Stimulated activated CD8-positive, alpha-beta memory T cell treated with anti-CD3 and anti-CD28 coated beads, Interleukin-4, amount 100 ng/mL, for 1 hour (primary cell): ENCODE data around the gene BIRC7.

Source experiments
- DNase-seq, 2 donors: peaks; one replicate each; pipeline ENCODE4 v3.0.0-alpha.2; 2020; ENCODE audit warnings: low read depth in 2 of 2, low spot score in 1 of 2

BIRC7 gene

DNA sequence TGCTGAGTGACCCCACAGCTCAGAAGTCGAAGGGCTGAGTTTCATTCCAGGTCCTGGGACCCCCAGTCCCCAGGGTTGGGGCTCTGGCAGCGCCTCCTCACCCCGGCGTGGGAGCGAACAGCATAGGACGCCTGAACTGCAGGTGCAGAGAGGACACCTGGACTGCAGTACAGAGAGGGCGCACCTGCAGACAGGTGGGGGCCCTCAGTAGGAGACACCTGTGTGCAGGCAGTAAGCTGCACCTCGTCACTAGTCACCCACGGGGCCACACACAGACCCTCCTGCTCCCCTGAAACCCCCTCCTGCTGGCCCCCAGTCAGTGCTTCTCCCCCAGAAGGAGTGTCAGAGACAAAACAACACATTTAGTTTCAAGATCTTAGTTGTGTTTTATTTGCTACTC lies 27.1 kb downstream of the BIRC7 start:
- no peak for DNase-seq

DNA sequence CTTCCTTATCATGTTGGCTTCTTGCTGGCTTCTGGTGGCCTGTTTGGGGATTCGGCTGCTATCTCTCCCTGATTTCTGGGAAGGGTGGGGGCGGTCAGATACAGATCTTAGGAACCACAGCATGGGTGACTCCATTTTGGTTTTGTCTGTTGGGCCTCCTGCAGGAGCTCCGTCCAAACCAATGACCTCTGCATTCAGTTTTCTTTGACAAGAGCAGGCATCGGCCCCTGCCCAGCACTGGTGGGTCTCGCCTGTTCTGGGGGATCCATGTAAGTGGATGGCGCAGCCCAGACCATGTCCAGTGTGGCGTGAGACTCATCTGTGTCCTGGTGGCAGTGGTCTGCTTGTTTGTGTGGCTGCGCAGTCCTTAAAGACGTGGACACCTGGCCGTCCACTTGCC lies 28.3 kb downstream of the BIRC7 start:
- no peak for DNase-seq

DNA sequence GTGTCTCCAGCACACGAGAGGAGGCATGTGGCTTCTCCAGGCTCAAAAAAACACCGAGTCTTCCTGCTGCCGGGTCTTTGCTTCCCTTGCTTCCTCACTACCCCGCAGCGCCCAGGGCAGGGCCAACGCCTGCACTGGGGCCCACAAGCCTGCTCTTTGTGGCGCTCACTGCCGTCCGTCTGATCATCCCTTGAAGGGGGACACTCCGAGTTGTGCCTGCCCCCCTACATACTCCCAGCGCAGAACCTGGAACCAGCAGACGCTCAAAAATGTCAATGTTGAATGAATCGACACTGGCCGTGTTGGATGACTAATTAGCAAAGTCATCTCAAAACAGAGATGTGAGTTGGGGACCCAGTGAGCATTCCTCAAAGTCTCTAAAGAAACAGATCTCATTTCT lies 28.8 kb downstream of the BIRC7 start:
- DNase-seq, result no peak

DNA sequence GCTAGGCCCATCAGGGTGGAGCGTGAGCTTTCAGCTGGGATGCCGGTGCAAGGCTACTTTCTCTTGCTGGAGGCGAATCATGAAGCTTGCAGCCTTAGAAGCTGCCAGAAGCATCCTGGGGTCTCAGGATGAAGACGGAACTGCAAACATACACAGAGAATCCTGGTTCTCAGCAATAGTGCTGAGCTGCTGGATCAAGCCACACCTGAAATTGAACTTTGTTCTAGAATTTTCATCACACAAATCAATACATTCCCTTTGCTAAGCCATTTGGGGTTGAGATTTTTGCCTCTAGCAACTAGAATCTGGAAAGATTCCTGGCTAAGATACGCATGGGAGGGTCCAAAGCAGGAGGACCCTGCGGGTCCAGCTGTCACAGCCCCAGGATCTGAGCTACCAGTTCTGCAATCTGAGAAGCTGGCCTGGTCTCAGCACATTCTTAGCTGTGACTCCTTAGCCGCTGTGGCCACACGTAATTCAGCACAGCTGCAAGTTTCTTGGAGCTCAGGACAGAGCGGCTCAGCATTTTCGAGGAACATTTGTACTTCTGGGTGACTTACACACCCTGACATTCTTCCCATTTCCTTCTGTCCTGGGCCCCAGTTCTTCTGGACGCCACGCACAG lies 30.3 kb downstream of the BIRC7 start:
- no peak for DNase-seq

DNA sequence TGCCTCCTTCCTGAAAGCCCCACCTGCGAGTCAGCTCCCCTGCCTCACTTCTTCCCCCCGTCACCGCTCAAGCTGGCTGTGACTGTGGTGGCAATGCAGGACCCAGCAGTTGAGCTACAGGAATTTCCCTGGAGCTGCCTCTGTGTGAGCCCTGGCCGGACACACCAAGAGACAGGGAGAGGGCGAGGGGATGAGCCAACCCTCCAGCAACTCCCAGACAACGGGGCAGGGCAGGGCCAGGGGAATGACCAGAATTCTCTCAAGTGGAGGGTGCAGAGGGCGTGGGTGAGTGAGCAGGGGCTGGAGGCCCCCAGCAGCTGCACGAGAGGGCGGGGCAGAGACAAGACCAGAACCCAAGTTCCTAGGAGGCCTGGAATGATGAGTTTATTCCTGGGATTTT lies 32.0 kb downstream of the BIRC7 start:
- no peak for DNase-seq

DNA sequence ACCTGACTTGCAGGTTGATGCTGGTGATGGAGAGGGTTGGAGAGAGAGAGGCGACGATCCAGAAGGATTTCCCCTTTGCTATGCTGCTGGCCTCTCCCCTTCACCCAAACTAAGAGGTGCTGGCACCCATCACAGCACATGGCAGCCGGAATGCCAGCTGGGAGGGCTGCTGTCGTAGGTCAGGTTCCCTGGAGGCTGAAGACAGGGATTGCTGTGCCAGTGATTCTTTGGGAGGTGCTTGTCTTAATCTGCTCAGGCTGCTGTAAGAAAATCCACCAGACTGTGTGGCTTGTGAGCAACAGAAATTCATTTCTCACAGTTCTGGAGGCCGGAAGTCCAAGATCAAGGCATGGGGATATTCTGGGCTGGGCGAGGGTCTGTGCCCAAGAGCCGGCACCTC lies 32.6 kb downstream of the BIRC7 start:
- no peak for DNase-seq

DNA sequence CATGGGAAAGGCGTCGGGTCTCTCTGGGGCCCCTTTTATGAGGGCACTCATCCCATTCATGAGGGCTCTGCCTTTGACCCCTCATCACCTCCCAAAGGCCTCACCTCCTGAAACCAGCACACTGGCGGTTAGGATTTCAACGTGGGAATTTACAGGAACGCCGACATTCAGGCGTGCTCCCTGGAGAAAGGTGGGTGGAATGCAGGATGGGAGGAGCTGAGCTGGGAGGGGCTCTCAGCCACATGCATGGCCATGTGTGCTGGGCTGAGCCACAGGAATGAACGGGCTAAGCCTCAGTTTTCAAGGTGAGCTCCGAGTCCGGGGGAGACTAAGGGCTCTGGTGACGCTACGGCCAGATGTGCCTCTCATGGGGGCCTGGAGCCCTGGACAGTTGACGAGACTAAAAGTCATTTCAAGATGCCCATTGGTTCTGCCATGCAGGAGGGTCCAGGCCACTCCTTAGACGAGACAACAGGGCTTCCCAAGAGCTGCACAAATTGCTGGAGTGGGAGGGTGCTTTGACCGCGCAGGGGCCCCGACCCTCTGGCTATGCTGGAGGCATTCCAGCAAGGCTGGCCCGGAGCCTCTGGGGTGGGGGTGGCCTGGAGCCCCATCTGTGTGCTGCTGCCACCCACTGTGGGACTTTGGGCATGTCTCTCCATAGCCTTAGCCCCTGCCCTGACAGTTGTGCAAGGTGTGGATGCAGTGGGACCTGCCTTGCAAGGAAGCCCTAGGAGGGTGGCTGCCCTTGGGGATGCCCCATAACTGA lies 33.1 kb downstream of the BIRC7 start:
- no peak for DNase-seq

DNA sequence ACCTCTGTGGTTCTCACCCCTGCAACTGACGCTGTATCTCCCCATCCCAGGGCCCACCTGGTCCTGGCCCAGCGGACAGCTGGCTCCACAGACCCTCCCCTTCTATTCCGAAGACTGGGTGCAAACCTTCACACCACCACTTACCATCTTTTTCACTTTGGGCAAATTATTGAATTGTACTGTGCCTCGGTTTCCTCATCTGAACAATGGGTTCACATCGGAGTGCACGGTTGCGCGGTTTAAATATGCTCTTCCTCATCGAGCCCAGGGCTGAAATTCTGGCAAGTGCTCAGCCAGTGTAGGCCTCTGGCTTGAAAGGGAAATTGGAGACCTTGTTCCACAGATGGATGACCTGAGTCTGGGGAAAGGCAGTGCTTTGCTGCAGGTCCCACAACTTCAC lies 34.0 kb downstream of the BIRC7 start:
- DNase-seq, result no peak

DNA sequence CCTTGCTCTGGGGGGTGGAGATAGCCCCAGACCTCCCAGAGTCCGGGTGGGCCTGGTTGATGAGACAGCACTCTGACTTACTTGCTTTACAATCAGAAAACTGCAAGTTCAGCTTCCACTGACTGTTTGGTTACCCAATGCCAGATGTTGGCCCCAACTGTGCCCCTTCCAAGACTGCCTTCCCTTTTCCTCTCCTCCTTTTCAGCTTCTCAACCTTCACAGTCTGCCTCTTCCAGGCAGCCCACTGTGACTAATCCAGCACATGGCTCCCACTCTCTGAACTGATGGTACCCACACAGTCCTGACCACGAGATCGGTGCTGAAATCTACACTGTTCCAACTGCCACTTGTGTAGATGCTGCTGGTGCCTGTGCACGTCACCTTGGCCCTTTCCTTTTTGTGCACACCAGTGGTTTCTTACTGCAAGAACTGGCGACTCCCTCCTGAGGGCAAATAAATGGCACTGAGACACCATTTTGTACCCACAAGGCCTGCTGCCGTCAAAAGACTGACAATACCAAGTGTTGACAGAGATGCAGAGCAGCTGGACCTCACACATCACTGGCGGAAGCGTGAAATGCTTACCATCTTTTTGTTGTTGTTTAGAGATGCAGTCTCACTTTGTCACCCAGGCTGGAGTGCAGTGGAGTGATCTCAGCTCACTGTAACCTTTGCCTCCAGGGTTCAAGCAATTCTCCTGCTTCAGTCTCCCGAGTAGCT lies 35.1 kb downstream of the BIRC7 start:
- no peak for DNase-seq

DNA sequence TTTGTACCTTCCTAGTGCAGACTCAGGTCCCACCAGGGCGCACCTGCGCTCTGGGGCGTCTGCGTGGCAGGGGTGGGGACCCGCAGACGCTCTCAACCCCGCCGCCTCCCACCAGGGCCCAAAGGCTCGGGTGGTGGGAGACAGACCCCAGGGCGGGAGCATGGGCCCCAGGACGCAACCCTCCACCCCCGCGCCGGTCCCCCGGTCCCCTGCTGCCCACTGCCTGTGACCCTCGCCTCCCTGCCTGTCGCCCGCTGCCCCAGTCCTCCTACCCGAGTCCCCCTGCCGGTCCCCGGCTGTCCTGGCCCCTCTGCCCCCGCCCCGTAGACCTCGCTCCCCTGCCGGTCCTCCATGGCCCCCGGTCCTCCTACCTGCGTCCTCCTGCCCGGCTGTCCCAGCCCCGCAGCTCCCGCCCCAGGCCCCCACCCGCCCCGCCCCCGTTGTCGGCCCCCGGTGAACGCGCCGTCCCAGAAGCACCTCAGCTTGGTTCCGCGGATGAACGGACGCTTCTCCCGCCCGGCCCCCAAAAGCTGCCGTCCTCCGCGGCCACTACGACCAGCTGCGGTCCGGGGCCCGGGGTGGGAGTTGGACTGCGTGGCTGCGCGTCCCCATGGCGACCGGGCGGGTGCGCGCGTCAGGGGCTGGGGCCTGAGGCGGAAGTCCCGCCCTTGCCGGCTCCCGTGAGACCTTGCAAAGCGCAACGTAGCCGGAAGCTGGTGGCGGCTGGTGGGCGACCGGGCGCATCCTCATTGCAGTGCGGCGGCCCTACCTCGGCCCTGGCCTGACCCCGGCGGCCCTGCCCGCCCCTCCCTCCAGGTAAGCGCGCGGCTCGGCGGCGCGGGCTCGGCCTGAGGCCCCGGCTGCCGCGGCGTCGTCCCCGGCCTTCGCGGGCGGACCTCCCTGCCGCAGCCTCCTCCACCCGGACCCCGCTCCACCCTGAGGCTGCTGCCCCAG lies 36.7 kb downstream of the BIRC7 start, which contains the start of gene ARFGAP1:
Gene ARFGAP1, plus strand, starts transcription at position 709 of the 954 bp plus-strand sequence. CDS start 2,768 bp downstream, outside the sequence.
- peak; percentile 62 to 74 for DNase-seq

DNA sequence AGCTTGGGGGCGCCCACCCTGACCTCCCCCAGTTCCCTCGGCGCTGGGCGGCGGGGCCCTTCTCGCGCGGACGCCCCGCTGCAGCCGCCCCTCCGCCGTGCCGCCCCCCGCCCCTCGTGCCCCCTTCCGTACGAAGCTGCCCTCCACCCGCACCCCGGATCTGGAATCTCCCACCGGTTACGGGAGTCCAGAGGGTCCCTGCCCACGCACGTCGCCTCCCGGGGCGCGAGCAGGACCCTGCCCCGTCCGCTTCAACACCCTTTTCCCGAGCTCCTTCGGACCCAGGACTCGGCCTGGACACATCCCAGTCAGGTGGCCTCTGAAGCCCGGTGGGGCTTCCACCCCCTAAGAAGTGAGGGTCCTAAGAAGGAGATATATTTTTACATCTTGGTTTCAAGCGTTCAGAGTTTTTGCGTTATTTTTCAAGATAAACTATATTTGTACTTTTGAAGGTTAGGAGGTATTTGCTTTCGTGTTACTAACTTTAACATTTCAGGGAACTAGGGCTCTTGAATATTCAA lies 37.4 kb downstream of the BIRC7 start:
- no peak for DNase-seq

DNA sequence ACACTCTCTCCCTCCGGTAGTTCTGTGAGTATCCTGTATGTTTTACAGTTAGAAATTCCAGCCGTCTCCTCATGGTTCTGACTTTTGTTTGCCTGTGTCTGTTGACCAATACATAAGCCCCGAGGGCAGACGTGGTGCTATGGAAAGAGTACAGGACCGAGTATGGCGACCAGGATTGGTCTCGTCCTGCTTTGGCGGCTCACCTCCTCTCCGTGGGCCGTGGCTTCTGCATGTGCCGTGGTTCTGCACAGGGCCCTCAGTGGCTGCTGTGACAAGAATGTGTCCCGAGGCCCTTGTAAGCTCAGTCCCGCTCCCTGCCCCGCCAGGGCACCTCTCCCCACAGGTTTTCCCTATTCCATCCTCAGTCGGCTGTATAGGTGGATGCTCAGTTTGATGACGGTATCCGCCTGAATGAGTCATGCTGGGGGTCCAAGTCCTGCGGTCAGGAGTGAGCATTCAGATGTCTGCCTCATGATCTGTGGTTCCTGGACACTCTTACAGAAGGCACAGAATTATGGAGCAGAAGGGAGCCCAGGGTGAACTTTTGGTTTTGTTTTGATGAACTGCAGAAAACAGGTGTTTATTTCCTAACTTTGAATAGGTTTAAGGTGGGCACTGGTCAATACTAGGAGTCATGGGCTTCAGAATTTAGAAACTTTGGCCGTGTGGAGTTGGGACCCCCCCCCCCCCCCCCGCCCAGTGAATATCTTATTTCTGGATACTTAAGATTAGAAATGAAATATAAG lies 38.1 kb downstream of the BIRC7 start:
- DNase-seq, result no peak

DNA sequence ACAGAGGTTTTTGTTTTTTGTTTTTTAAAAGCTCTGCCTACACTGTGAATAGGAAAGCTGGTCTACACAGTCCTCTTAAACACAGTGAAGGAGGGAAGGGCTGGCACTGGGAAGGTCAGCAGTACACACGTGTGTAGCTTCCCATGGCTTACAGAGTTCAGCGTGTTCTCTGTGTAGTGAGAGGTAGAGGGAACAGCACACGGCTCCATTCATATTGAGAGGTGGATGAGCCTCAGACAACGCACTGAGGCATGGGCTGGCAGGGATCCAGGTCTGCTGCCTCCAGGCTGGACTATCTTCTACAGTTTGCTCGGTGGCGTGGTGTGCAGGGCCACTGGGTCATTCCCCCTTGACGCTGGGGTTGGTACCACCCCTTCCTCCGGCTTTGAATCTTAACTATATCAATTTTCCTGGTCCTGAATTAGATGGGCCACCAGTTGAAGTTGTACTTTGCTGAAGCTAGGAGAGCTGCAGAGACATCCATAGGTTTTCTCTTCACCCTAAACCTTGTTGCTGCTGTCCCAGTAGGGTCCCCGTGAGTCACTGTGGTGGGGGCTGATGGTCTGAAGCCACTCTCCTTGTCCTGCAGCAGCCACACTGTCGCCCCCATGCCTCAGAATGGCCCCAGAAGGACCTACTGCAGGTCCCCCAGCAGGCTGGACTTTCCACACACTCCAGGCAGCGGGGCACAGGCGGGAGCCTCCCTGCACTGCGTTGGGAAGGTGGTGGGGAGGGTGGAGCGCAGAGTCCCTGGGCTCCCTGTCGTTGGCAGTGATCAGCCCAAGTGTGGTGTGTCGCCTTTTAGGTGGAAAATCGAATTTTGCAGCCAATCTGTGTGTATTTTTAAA lies 38.9 kb downstream of the BIRC7 start:
- no peak for DNase-seq

DNA sequence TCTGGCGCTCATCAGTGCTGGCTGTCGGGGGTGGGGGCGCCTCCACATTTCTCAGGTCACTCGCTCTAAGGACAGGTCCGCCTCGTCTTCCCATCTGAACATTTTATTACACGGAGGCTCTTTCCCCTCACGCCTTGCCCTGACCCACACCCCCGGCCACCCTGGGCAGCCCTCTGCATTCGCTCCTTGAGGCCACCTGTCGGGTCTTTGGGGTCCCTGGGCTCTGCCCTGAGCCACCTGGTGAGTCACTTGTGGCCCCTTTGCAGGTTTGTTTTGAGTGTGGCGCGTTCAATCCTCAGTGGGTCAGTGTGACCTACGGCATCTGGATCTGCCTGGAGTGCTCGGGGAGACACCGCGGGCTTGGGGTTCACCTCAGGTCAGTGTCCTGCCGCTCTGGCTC lies 40.1 kb downstream of the BIRC7 start:
- no peak for DNase-seq

DNA sequence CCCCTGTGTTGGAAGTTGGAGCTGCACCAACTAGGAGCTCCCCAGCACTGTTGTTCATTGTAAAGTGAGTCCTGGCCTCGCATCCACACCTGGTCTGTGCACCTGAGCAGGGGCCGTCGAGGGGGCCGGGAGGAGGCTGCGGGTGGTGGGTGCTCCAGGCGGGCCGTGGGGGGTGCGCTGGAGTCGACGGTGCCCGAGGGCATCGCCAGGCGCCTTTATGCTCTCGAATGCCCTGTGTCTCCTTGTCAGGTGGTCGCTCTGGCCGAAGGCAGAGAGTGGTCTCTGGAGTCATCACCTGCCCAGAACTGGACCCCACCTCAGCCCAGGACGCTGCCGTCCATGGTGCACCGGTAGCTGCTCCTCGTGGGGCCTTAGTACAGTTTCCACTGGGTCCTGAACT lies 41.3 kb downstream of the BIRC7 start:
- DNase-seq, result no peak

DNA sequence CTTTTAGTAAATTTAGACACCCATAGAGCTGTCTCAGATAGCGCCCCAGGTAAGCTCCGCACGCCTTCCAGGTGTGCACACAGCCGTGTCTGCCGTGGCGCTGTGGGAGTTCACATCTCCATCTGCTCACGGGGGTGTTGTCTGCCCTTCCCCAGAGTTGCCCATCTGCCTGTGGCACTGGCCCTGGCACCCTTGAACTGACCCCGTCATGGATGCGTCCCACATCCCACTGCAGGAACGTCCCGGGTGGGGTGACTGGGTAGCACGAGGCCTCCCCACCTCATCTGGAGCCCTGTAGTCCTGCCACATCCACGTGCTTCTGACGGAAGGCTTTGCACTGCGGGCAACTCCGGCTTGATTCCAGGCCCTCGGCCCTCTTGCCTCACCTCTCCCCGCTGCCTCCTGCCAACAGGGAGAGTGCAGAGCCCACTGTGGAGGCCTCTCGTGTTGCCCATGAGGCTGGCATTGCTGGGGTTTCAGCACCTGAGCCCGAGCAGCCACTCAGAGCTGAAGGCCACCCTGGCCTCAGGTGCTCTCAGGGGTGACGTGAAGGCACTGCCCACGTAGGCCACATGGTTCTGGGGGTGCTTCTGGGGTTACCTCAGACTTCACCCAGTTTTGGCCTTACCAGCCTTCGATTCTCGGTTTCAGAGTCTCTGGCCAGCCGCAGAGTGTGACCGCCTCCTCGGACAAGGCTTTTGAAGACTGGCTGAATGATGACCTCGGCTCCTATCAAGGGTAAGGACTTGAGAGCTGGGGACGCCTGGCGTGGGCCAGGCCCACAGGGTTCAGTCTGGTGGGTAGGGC lies 42.0 kb downstream of the BIRC7 start:
- DNase-seq, result no peak

DNA sequence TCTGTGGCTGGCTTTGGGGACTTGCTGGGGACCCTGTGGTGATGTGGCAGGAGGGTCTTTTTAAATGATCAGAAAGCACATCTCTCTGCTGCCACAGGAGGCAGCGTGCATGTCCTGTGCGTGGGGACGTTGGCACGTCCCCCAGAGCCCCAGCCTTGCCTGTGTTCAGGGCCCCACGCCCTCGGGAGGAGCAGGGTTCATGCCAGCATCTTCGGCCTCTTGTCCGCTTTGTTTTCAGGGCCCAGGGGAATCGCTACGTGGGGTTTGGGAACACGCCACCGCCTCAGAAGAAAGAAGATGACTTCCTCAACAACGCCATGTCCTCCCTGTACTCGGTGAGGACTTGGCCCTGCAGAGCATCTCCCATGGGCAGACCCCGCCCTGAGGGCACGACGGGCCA lies 43.0 kb downstream of the BIRC7 start:
- DNase-seq, result no peak

DNA sequence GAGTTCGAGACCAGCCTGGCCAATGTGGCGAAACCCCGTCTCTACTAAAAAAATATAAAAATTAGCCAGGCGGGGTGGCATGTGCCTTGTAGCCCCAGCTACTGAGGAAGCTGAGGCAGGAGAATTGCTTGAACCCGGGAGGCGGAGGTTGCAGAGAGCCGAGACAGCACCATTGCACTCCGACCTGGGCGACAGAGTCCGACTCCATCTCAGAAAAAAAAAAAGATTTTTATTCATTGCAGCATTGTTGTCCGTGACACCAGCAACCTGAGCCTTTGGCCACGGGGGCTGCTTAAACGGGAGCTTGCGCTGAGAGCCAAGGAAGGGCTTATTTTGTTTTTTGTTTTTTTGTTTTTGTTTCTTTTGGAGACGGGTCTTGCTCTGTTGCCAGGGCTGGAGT lies 44.2 kb downstream of the BIRC7 start:
- DNase-seq, result no peak
